ENCODE measurements around the gene MIB1. TPM values are rescaled to one million over a fixed set of nuclear protein-coding genes. Genes with fewer than 3 reads are reported as not detected.
A peak's percentile ranks its signal among the peaks of the same experiment; 100 is the strongest.

The MIB1 gene
- total and polyA plus RNA-seq, 9 of the 15 experiments (the other 6 are each of a cell fraction or from before 2014, with no cell fraction given): 7.2 to 43.8 (median 23.2) TPM

- TF ChIP-seq PYGO2 (tag; IDR thresholded peaks at IDR 0.05) (no peak), SETDB1 (IDR thresholded peaks at IDR 0.05; ENCODE audit: low read length) (no peak), EGR1 (conservative IDR thresholded peaks at IDR 0.05) (peak; percentile 84), GATAD2B (IDR thresholded peaks at IDR 0.05; ENCODE audit: borderline replicate concordance) (no peak), KDM4B (IDR thresholded peaks at IDR 0.05; ENCODE audit: borderline replicate concordance in 2 of 2, low read depth in 1 of 2) (no peak), PATZ1 (CRISPR knock-in tag; IDR thresholded peaks at IDR 0.05; ENCODE audit: borderline replicate concordance) (no peak), CHD4 (IDR thresholded peaks at IDR 0.05; ENCODE audit: insufficient read depth, insufficient replicate concordance, low read depth, low read length, poor library complexity, severe bottlenecking) (no peak), ARNT (IDR thresholded peaks at IDR 0.05) (no peak), PTTG1 (tag; IDR thresholded peaks at IDR 0.05; ENCODE audit: low read depth) (no peak), HDAC2 (IDR thresholded peaks at IDR 0.05) (peak; percentile 27; the same call in 1 of the 2 replicates), EP400 (IDR thresholded peaks at IDR 0.05) (no peak), ZNF263 (CRISPR knock-in tag; IDR thresholded peaks at IDR 0.05; ENCODE audit: borderline replicate concordance) (no peak), RBM22 (IDR thresholded peaks at IDR 0.05; ENCODE audit: low read depth, low read length, poor library complexity, severe bottlenecking) (no peak), ZNF324 (CRISPR knock-in tag; IDR thresholded peaks at IDR 0.05) (no peak), THRAP3 (IDR thresholded peaks at IDR 0.05; ENCODE audit: borderline replicate concordance) (no peak), ZNF592 (IDR thresholded peaks at IDR 0.05) (no peak), TCF7 (IDR thresholded peaks at IDR 0.05; ENCODE audit: borderline replicate concordance) (no peak), GMEB1 (CRISPR knock-in tag; IDR thresholded peaks at IDR 0.05) (peak; percentile 14; the same call in 1 of the 2 replicates)
Observed at GRCh38 chr18:21704603-21705364, 35.8 kb upstream of the MIB1 start, which contains the start of gene ABHD3 (continued).
